Measurements from ENCODE around the gene FEM1B. TPM values are rescaled to one million over a fixed set of nuclear protein-coding genes. Genes with fewer than 3 reads are reported as not detected.

FEM1B gene
- total and polyA plus RNA-seq, 2 of the 8 experiments (the other 6 are each of a cell fraction or from before 2014, with no cell fraction given) = 36.1 to 83.8 TPM

- no peak for TF ChIP-seq NANOG (IDR thresholded peaks at IDR 0.05; ENCODE audit: insufficient read depth, low read depth, low read length, poor library complexity, severe bottlenecking)
- TF ChIP-seq BRCA1 (IDR thresholded peaks at IDR 0.05; ENCODE audit: low read depth, low read length) = no peak
- TF ChIP-seq KDM4A (IDR thresholded peaks at IDR 0.05; ENCODE audit: low read depth, low read length, severe bottlenecking) = no peak
These were observed 12.2 kb downstream of the FEM1B start (continued) for GRCh38 chr15:68289621-68290352.

All from H1 (cell line).